Neural progenitor cell (in vitro differentiated cells): ENCODE data around the gene USP14. TPM values are rescaled to one million over a fixed set of nuclear protein-coding genes. Genes with fewer than 3 reads are reported as not detected.
"Not testable (repeated sequence)": the region's sequence is repeated elsewhere in the genome, so short reads cannot be mapped to it uniquely, and the experiment has no call there.

Source experiments
- DNase-seq: peaks from one replicate; pipeline ENCODE4 v3.0.0-alpha.2; 2016; ENCODE audit warnings: low spot score
- H2AFZ ChIP-seq: fragments of 200-600 bp; sonication (generic); replicated peaks from 2 replicates; pipeline ENCODE4 v1.6.1; 2016; ENCODE audit warnings: antibody characterized with exemption
- H3F3A ChIP-seq: fragments of 200-600 bp; sonication (generic); 2 replicates; pipeline ENCODE4 v1.6.1; 2016; ENCODE audit warnings: antibody characterized with exemption, low read depth
- H3K27ac ChIP-seq: fragments of 200-600 bp; sonication (generic); 2 replicates; pipeline ENCODE4 v1.5.1; 2016; ENCODE audit warnings: mild to moderate bottlenecking
- H3K27me3 ChIP-seq: fragments of 200-600 bp; sonication (generic); 2 replicates; pipeline ENCODE4 v1.6.1; 2016; ENCODE audit warnings: mild to moderate bottlenecking, moderate library complexity
- H3K36me3 ChIP-seq: fragments of 200-600 bp; sonication (generic); 2 replicates; pipeline ENCODE4 v1.5.1; 2016
- H3K4me1 ChIP-seq: fragments of 200-600 bp; sonication (generic); 2 replicates; pipeline ENCODE4 v1.6.1; 2016; ENCODE audit warnings: mixed run types
- H3K4me2 ChIP-seq: fragments of 200-600 bp; sonication (generic); 2 replicates; pipeline ENCODE4 v1.6.1; 2016
- H3K4me3 ChIP-seq: fragments of 200-600 bp; sonication (generic); 2 replicates; pipeline ENCODE4 v1.5.1; 2016
- H3K79me2 ChIP-seq: fragments of 200-600 bp; sonication (generic); 2 replicates; pipeline ENCODE4 v1.6.1; 2016; ENCODE audit warnings: low read depth
- H3K9ac ChIP-seq: fragments of 200-600 bp; sonication (generic); 2 replicates; pipeline ENCODE4 v1.6.1; 2016
- H3K9me3 ChIP-seq: fragments of 200-600 bp; sonication (generic); 2 replicates; pipeline ENCODE4 v1.5.1; 2016; ENCODE audit warnings: low read depth
- H4K20me1 ChIP-seq: fragments of 200-600 bp; sonication (generic); 2 replicates; pipeline ENCODE4 v1.6.1; 2016; ENCODE audit warnings: low read depth
- H3K27ac Mint-ChIP-seq: 3 replicates; pipeline ENCODE4 v1.8.0; 2021; ENCODE audit warnings: mixed read lengths
- H3K27me3 Mint-ChIP-seq: 2 replicates; pipeline ENCODE4 v1.8.0; 2022; ENCODE audit warnings: low read depth, mild to moderate bottlenecking, inconsistent platforms, moderate library complexity, mixed read lengths; ENCODE audit not compliant: insufficient read depth
- H3K36me3 Mint-ChIP-seq: 3 replicates; pipeline ENCODE4 v1.8.0; 2021; ENCODE audit warnings: mixed read lengths
- H3K4me1 Mint-ChIP-seq: 3 replicates; pipeline ENCODE4 v1.8.0; 2021; ENCODE audit warnings: mixed read lengths
- H3K4me3 Mint-ChIP-seq: 3 replicates; pipeline ENCODE4 v1.8.0; 2021; ENCODE audit warnings: mild to moderate bottlenecking, moderate library complexity, mixed read lengths
- H3K9me3 Mint-ChIP-seq: 3 replicates; pipeline ENCODE4 v1.8.0; 2020; ENCODE audit warnings: mixed read lengths
- EZH2 ChIP-seq: fragments of 200-600 bp; sonication (generic); IDR thresholded peaks from 2 replicates; pipeline ENCODE4 v1.6.1; 2017; ENCODE audit warnings: antibody characterized with exemption, mild to moderate bottlenecking, moderate library complexity
- EZH2phosphoT487 ChIP-seq: fragments of 200-600 bp; sonication (generic); IDR thresholded peaks from 2 replicates; pipeline ENCODE4 v1.6.1; 2017; ENCODE audit warnings: antibody characterized with exemption
- total RNA-seq: library from RNA; depleted of rRNA; stranded (reverse); fragments of >200 nt; gene quantifications from 2 replicates; pipeline ENCODE4 v1.2.3, GENCODE V29; 2015; ENCODE audit warnings: low replicate concordance
- TF ChIP-seq, protein P1 (sequence below): fragments of 200-600 bp; sonication (generic); IDR thresholded peaks from 2 replicates; pipeline ENCODE4 v1.5.1; 2017; ENCODE audit warnings: antibody characterized with exemption, mild to moderate bottlenecking

Gene USP14
- total RNA-seq, 1 donor from 2014 or later = 38.9 TPM

DNA sequence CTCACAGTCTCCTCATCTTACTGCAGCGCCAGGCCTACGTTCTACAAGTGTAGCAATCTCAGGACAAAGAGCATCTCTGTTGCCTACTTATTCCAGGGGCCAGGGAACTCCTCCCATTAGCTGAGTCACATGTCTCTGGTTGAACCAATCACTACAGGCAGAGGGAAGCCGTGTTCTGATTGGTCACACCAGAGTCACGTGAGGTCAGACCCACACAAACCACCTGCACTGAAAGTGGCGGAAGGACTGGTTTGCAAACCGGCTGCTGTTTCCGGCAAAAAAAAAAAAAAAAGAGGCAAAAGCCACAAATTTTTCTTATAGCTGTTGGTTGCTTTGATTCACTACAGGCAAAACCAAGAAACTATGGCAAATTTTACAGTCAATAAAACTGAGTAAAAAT is 21.9 kb upstream of the USP14 start:
- no peak overlapping the region for H3K27ac ChIP-seq
- H3F3A ChIP-seq = no peaks in the 10 kb centered on the region
- no peak overlapping the region for H2AFZ ChIP-seq
- no peak overlapping the region for H3K4me3 Mint-ChIP-seq
- no peaks in the 10 kb centered on the region for H3K36me3 ChIP-seq
- H4K20me1 ChIP-seq = no peaks in the 10 kb centered on the region
- no peak overlapping the region for H3K9ac ChIP-seq
- H3K9me3 ChIP-seq = no peaks in the 10 kb centered on the region
- H3K4me3 ChIP-seq = no peak overlapping the region
- no peaks in the 10 kb centered on the region for H3K36me3 Mint-ChIP-seq
- H3K9me3 Mint-ChIP-seq = peaks cover 2% of the 10 kb centered on the region
- H3K27ac Mint-ChIP-seq = no peak overlapping the region
- H3K79me2 ChIP-seq = no peaks in the 10 kb centered on the region
- no peaks in the 10 kb centered on the region for H3K4me1 ChIP-seq
- TF ChIP-seq EZH2 (no peak), EZH2phosphoT487 (no peak)
- TF ChIP-seq, protein P1, sequence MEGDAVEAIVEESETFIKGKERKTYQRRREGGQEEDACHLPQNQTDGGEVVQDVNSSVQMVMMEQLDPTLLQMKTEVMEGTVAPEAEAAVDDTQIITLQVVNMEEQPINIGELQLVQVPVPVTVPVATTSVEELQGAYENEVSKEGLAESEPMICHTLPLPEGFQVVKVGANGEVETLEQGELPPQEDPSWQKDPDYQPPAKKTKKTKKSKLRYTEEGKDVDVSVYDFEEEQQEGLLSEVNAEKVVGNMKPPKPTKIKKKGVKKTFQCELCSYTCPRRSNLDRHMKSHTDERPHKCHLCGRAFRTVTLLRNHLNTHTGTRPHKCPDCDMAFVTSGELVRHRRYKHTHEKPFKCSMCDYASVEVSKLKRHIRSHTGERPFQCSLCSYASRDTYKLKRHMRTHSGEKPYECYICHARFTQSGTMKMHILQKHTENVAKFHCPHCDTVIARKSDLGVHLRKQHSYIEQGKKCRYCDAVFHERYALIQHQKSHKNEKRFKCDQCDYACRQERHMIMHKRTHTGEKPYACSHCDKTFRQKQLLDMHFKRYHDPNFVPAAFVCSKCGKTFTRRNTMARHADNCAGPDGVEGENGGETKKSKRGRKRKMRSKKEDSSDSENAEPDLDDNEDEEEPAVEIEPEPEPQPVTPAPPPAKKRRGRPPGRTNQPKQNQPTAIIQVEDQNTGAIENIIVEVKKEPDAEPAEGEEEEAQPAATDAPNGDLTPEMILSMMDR = no peak
- no peaks in the 10 kb centered on the region for H3K4me1 Mint-ChIP-seq
- H3K27me3 Mint-ChIP-seq = no peaks in the 10 kb centered on the region
- no peak for DNase-seq
- H3K27me3 ChIP-seq = no peaks in the 10 kb centered on the region
- H3K4me2 ChIP-seq = no peak overlapping the region

DNA sequence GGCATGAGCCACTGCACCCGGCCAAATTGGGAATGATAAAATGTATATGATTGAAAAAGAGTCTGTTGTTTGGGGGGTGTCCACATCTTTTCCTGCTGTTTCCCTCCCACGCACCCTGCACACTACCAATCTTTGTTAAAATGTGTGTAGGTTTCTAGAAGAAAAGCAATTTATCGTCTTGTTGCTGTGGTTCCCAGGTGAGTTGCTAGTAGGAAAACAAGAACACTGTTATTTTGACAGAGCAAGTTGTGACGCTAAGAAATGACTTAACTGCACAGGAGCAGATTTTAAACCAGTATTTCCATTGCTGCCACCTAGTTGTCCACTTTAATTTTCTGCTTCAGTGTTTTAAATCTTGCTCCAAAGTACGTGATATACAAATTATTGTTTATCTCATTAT is 21.0 kb upstream of the USP14 start:
- Histone ChIP-seq H3K36me3 (no peaks in the 10 kb centered on the region), H4K20me1 (no peaks in the 10 kb centered on the region), H3K4me3 (no peak overlapping the region), H3K4me2 (no peak overlapping the region), H3K27me3 (no peaks in the 10 kb centered on the region), H3K9ac (no peak overlapping the region), H3K9me3 (no peaks in the 10 kb centered on the region), H2AFZ (no peak overlapping the region), H3K79me2 (no peaks in the 10 kb centered on the region), H3F3A (no peaks in the 10 kb centered on the region), H3K4me1 (no peaks in the 10 kb centered on the region), H3K27ac (no peak overlapping the region)
- Mint-ChIP-seq H3K9me3 (no peaks in the 10 kb centered on the region), H3K27ac (no peak overlapping the region), H3K36me3 (no peaks in the 10 kb centered on the region), H3K27me3 (no peaks in the 10 kb centered on the region), H3K4me1 (no peaks in the 10 kb centered on the region), H3K4me3 (no peak overlapping the region)
- no peak for TF ChIP-seq EZH2
- no peak for TF ChIP-seq EZH2phosphoT487
- TF ChIP-seq, protein P1 = no peak
- DNase-seq = no peak

DNA sequence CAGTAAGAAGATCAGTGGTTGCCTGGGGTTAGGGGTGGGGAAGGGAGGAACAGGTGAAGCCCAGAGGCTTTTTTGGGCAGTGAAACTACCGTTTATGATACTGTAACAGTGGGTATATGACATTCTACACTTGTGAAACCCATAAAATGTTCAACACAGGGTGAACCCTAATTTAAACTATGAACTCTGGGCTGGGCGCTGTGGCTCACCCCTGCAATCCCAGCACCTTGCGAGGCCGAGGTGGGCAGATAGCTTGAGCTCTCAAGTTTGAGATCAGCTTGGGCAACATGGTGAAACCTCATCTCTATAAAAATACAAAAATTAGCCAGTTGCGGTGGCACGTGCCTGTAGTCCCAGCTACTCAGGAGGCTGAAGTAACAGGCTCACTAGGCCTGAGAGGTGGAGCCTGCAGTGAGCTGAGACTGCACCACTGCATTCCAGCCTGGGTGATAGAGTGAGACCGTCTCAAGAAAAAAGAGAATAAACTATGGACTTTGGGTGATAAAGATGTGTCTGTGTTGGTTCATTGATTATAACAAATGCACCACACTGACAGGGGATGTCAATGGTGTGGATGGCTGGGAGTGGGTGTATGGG is 17.6 kb upstream of the USP14 start:
- no peaks in the 10 kb centered on the region for H3K4me1 ChIP-seq
- Mint-ChIP-seq H3K4me1 (no peaks in the 10 kb centered on the region), H3K27me3 (no peaks in the 10 kb centered on the region)

DNA sequence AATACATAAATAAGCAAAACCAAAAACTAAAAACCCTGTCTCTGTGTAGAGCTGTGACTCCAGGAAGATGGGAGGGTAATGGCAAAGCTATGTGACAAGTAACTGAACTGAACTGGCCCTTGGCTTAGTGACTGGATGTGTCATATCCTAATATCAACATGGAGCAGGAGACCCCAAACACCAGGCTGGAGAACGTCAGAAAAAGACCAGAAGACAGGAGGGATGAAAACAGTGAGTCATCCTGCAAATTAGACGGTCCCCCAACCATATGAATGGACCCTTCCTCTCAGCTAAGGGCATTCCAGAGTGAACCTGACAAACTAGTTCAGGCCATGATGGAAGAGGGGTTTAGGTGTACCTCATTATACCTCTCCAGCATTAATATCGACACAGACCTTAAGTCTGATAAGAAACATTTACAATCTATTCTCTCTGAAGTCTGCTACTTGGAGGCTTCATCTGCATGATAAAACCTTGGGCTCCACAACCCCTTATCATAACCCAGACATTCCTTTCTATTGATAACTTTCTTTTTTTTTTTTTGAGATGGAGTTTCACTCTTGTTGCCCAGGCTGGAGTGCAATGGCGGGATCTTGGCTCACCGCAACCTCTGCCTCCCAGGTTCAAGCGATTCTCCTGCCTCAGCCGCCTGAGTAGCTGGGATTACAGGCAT is 15.6 kb upstream of the USP14 start:
- H3K4me3 ChIP-seq, H2AFZ ChIP-seq, H3K36me3 ChIP-seq, H4K20me1 ChIP-seq, H3K4me2 ChIP-seq, H3K9ac ChIP-seq, H3K9me3 Mint-ChIP-seq, H3K9me3 ChIP-seq, H3K36me3 Mint-ChIP-seq, H3K27me3 Mint-ChIP-seq, H3F3A ChIP-seq, H3K4me1 Mint-ChIP-seq, DNase-seq, H3K4me1 ChIP-seq, H3K4me3 Mint-ChIP-seq, H3K27me3 ChIP-seq, H3K27ac ChIP-seq, H3K27ac Mint-ChIP-seq, H3K79me2 ChIP-seq: not testable (repeated sequence)

More for the DNA sequence above, 17.6 kb upstream of the USP14 start:
- Histone ChIP-seq H3K27me3 (no peaks in the 10 kb centered on the region), H3F3A (no peaks in the 10 kb centered on the region), H3K36me3 (no peaks in the 10 kb centered on the region), H4K20me1 (no peaks in the 10 kb centered on the region), H3K9ac (no peak overlapping the region), H3K4me3 (no peak overlapping the region), H3K9me3 (no peaks in the 10 kb centered on the region), H3K4me2 (no peak overlapping the region), H3K79me2 (no peaks in the 10 kb centered on the region), H3K27ac (no peak overlapping the region), H2AFZ (no peak overlapping the region)
- Mint-ChIP-seq H3K9me3 (no peaks in the 10 kb centered on the region), H3K36me3 (no peaks in the 10 kb centered on the region), H3K27ac (no peak overlapping the region), H3K4me3 (no peak overlapping the region)
- DNase-seq = no peak
- TF ChIP-seq, protein P1 = no peak
- TF ChIP-seq EZH2phosphoT487 = no peak
- no peak for TF ChIP-seq EZH2
